ENCODE data around the gene GPR148.

The GPR148 gene

GRCh38 chr2:130769343-130769907 lies 40.6 kb downstream of the GPR148 start:
- no peak for DNase-seq (ENCODE audit: low spot score)

- DNase-seq (ENCODE audit: low spot score), result no peak
Observed at GRCh38 chr2:130776550-130776949, 47.7 kb downstream of the GPR148 start.

GRCh38 chr2:130778781-130779180 lies 49.9 kb downstream of the GPR148 start:
- no peak for DNase-seq (ENCODE audit: low spot score)

All from AG08396 (cell line).